GM19023 (cell line): Measurements from ENCODE around the gene RPS6KC1.
A peak's percentile ranks its signal among the peaks of the same experiment; 100 is the strongest.
"Not testable (repeated sequence)": the region's sequence is repeated elsewhere in the genome, so short reads cannot be mapped to it uniquely, and the experiment has no call there.

ENCODE experiments used
- ATAC-seq: cut with Tn5 transposase; IDR thresholded peaks from one replicate; pipeline ENCODE4 v1.9.1; 2021; ENCODE audit warnings: mild to moderate bottlenecking, moderate library complexity; ENCODE audit not compliant: unreplicated experiment

RPS6KC1 gene, protein sequence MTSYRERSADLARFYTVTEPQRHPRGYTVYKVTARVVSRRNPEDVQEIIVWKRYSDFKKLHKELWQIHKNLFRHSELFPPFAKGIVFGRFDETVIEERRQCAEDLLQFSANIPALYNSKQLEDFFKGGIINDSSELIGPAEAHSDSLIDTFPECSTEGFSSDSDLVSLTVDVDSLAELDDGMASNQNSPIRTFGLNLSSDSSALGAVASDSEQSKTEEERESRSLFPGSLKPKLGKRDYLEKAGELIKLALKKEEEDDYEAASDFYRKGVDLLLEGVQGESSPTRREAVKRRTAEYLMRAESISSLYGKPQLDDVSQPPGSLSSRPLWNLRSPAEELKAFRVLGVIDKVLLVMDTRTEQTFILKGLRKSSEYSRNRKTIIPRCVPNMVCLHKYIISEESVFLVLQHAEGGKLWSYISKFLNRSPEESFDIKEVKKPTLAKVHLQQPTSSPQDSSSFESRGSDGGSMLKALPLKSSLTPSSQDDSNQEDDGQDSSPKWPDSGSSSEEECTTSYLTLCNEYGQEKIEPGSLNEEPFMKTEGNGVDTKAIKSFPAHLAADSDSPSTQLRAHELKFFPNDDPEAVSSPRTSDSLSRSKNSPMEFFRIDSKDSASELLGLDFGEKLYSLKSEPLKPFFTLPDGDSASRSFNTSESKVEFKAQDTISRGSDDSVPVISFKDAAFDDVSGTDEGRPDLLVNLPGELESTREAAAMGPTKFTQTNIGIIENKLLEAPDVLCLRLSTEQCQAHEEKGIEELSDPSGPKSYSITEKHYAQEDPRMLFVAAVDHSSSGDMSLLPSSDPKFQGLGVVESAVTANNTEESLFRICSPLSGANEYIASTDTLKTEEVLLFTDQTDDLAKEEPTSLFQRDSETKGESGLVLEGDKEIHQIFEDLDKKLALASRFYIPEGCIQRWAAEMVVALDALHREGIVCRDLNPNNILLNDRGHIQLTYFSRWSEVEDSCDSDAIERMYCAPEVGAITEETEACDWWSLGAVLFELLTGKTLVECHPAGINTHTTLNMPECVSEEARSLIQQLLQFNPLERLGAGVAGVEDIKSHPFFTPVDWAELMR

DNA sequence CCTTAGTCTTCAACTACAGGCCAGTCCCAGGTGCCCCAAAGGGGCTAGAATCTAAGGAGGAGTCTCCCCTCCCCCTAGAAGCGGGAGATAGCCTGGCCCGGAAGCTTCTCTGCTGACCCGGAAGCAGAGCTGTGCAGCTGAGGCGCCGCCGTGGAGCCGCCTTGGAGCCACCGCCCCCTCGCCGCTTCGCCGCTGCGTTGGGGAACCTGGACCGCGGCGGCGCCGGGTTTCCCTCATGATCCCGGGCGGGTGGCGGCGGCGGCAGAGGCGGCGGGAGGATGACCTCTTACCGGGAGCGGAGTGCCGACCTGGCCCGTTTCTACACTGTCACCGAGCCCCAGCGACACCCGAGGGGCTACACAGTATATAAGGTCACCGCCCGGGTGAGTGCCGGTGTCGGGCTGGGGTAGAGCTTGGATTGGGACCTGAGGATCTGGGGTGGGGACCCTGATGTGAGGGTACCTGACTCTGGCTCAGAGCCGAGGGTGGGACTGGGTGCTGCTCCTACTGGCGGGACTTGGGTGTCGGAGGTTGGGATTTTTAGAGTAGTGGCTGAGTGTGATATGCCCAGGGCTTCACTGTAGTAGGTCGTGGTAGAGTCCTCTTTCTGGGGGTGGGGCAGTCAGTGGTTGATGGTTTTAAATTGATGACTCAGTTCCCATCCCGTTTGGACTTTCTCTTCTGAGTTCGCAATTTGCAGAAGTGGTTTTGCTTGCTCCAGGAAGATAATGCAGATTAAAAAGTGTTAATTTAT lies at the start of gene RPS6KC1:
Gene RPS6KC1 (plus strand): TSS at position 115 of the 754 bp plus-strand sequence. CDS start 164 bp downstream, at position 279.
- ATAC-seq, result peak; percentile 99

DNA sequence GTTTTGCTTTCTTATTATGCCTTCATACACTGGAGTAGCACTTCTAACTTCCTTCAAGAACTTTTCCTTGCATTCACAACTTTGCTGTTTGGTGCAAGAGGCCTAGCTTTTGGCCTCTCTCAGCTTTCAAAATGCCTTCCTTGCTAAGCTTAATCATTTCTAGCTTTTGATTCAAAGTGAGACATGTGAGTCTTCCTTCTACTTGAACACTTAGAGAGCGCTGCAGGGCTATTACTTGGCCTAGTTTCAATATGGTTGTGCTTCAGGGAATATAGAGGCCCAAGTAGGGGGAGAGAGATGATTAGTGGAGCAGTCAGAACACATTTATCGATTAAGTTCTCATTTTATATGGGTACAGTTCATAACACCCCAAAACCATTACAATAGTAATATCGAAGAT lies 47.8 kb upstream of the RPS6KC1 start:
- no peak for ATAC-seq

DNA sequence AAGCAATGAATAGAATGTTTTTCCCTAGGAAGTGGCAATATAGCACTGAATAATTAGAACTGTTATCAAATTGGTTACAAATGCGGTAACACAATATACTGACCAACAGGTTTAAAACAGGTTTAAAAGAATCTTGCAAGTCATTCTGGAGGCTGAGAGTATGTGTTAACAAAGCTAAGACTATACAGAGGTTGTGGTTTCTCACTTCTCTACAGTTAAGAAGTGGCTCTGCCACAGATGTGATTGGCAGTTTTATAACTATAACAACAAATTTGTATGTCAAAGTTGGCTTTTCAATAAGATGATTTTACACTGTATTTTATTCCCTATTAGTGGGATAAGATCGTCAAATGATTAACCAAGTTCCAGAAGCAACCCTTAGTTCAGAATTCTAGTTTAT lies 42.5 kb upstream of the RPS6KC1 start:
- peak; percentile 67 for ATAC-seq

DNA sequence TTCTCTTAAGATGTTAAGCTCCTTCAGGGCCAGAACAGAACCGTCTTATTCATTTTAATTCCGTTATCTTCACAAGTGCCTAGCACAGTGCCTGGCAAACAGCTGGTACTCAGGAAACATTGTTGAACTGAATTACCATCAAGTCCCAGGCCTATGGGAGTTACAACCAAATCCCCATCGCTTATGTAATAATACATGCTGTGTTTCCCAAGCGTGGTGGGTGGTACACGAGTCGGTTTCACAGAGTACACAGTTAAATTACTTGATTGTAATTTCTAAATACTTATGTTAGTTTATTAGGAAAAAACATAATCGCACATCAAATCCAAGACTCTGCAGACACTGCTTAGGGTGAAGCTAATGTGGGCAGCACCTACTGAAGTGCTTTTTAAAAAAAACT lies 36.4 kb upstream of the RPS6KC1 start:
- ATAC-seq, result no peak

DNA sequence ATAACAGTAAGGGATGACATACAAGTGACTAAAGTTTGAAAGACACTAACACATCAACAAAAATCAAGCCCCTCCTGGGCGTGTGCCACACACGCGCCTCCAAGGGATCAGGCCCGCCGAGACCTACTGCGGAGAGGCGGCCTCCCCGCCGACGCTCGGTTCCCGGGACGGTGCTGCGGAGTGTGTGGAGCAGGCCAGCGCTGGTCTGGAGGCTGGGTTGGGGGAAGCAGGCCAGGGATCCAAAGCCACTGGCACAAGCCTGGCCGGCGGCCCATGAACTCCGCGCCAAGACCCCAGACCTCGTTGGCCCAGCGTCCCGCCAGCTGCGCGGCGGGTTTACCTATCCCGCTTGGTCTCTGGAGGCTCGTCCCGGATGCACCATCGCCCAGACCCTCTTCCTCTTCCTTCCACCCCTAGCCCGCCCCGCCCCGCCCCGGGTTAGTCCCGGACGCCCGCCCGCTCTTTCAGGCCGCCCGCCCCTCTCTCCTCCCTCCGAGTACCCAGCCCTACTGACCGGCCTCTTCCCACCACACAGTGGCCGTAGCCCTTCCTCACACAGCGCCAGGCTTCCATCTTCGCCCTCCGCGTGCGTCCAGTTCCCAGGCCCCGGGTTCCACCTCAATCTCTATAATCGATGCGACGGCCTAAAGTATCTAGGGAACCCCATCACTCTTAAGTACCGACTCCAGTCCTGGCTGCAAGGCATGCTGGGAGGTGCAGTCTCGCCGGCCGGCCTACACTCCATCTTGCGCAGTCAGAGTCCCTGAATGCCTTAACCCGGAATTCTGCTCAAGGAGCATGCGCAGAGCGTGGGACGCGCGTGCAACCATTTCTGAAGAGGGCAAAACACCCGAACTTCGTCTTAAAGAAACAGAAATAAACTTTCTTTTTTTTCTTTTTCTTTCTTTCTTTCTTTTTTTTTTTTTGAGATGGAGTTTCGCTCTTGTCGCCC lies 35.7 kb upstream of the RPS6KC1 start, which contains the start of gene ANGEL2:
Gene ANGEL2 (minus strand): TSS at position 769 of the 952 bp plus-strand sequence. CDS start 196 bp downstream, at position 573.
- ATAC-seq, result peak; percentile 91

DNA sequence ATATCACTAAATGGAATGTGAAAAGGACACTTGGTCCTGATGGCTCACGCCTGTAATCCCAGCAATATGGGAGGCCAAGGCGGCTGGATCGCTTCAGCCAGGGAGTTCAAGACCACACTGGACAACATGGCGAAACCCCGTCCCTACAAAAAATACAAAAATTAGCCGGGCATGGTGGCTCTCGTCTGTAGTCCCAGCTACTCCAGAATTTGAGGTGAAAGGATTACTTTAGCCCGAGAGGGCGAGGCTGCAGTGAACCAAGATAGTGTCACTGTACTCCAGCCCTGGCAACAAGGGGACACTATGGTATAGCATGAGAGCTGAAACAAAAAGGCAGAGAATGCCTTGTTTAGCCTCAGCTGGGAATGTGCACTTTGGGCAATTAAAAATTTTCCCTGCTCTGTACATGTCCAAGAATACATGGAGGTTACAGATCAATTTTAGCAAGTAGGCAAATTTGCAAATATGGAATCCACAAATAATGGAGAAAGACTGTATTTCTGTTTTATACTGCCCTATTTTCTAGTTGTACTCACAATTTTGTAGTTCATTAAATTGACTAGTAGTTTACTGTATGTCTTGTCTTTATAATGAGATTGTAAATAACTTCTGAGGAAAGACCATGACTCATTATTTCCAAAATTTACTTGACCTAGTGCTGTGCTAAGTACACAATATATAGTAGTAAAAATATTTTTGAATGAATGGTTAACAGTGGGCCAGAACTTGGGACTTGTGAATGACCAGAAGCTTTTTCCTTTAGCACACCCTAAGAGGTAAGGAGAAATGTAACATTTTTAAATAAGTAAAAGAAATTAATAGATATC lies 33.4 kb upstream of the RPS6KC1 start:
- ATAC-seq, result no peak

DNA sequence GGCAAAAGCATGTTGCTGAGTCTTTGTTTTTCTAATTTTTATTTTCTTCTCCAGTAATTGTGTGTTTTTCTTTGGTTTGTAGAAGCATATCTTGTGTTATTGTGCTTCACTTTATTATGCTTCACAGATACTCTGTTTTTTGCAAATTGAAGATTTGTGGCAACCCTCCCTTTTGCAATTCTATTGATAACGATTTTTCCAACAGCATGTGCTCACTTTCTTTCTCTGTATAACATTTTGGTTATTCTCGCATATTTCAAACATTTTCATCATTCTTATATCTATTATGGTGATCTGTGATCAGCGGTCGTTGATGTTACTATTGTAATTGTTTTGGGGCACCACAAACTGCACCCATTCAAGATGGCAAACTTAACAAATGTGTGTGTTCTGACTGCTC lies 31.6 kb upstream of the RPS6KC1 start:
- no peak for ATAC-seq

DNA sequence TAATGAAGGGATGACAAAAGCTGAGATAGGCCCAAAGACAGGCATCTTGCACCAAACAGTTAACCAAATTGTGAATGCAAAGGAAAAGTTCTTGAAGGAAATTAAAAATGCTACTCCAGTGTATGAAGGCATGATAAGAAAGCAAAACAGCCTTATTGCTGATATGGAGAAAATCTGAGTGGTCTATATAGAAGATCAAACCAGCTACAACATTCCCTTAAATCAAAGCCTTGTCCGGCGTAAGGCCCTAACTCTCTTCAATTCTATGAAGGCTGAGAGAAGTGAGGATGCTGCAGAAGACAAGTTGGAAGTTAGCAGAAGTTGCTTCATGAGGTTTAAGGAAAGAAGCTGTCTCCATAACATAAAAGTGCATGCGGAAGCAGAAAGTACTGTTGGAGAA lies 31.0 kb upstream of the RPS6KC1 start:
- no peak for ATAC-seq

DNA sequence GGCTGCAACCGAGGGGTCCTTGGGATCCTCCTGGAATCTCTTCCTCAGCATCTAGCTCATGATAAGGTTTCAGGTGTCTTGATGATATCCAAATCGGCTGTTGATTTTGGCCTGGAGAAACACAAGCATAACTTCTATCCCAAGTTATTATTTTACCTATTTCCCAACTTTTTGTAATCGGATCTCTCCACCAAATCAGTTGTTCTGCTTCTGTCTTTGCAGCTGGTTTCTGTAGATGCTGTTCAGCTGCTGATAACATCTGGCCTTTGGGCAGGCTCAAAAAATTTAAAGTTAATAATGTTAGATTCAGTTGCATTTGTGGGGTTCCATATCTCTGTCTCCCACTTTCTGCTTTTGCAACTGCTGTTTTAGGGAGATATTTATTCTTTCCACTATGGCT lies 24.0 kb upstream of the RPS6KC1 start:
- ATAC-seq, result not testable (repeated sequence)

DNA sequence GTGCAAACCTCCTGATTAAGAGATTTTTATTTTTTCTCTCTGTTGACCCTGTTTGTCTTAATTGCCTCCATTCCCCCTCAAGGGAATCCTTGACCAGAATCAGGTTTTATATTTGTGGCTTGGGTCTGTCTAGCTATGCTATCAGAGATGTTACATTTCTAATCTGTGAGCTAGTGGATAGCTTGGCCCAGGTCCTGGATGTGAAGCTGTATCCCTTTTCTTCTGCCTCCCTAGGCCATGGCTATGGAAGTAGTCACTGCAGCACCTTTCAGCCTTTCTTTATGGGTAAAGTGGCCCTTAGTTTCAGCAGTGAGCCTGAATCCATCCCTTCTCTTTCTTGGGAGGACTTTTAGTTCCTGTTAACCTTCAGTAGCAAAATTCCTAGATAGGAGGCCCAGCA lies 18.4 kb upstream of the RPS6KC1 start:
- no peak for ATAC-seq

DNA sequence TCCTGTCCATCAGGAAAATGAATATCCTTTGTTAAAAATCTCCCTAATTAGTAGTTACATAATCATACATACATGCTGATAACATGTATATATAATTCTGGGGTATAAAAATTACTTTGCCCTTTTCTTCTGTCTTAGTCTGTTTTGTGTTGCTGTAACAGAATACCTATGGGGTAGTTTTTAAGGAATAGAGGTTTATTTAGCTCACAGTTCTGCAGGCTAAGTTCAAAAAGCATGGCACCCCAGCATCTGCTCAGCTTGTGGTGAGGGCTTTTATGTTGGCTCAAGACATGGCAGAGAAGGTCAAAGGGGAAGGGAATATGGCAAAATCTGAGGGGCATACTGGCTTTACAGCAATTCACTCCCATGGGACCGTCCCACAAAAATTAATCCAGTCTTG lies 16.3 kb upstream of the RPS6KC1 start:
- no peak for ATAC-seq

DNA sequence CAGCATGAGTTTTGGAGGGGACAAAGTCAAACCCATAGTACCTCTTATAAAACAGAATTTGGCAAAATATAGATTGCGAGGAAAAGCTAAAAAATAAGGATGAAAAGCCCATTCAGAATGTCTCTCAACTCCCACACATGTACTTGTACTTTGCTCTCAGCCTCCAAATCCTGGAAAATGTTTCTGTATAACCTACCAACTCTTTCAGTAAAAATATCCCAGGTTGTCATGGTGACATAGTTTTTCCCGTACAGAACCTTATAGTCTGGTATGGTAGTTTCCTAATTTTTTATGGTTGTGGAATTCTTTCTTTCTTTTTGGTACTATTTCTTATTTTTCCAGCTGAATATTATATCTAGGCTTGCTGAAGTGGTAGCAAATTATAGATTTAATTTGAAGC lies 15.5 kb upstream of the RPS6KC1 start:
- no peak for ATAC-seq

DNA sequence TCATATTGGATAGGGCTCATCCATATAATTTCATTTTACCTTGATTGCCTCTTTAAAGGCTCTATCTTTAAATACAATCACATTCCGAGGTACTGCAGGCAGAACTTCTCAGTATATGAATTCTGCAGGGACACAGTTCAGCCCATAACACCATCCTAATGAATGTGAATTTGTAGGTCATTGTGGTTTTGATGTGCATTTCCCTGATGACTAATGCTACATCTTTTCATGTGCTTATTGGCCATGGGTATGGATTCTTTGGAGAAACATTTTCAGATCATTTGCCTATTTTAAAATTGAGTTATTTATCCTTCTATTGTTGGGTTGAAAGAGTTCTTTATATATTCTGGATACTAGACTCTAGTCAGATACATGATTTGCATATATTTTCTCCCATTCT lies 9.6 kb upstream of the RPS6KC1 start:
- ATAC-seq, result no peak

DNA sequence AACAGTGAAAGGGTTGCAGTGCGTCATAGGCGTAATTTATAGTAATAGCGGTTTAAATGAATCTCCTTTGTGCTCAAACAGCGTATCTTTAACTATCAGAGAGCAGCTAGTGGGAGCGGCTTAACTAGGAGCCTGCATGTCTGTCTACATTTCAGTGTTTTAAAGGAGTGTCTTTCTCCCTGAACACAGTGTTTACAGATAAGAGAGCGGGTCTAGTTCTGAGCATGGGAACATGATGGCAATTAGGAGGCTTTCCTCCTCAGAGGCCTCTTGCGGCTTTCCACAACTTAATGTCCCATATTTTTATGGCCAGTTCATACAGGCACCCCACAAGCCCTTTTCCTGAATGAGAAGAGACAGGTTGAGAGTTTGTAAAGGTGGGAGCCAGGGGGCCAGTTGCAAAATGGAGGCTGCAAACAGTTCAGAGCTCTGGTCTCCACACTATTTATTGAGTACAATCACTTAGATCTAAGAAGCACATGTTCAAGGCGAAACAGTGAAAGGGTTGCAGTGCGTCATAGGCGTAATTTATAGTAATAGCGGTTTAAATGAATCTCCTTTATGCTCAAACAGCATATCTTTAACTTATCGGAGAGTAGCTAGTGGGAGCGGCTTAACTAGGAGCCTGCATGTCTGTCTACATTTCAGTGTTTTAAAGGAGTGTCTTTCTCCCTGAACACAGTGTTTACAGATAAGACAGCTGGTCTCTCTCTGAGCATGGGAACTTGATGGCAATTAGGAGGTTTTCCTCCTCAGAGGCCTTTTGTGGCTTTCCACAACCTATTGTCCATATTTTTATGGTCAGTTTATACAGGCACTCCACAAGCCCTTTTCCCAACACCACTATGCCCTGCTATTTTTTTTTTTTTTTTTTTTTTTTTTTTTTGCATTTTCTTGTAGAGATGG lies 5.5 kb upstream of the RPS6KC1 start:
- not testable (repeated sequence) for ATAC-seq

DNA sequence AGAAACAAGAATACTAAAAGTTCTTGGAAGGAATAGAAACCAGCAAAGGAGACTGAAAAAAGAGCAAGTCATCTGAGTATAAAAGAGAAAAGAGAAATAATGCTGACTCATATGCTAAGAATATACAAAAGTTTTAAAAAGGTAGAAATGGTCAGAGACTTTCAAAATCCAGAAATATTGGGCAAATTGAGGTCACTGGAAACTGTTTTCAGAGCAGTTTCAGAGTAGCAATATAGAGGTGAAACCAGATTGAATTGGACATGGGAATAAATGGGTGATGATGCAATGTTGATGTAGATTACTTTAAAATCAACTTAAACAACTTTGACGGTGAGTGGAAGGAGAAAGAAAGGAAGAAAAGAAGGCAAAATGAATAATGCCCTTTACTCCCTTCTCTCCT lies 1.8 kb upstream of the RPS6KC1 start:
- ATAC-seq, result no peak

DNA sequence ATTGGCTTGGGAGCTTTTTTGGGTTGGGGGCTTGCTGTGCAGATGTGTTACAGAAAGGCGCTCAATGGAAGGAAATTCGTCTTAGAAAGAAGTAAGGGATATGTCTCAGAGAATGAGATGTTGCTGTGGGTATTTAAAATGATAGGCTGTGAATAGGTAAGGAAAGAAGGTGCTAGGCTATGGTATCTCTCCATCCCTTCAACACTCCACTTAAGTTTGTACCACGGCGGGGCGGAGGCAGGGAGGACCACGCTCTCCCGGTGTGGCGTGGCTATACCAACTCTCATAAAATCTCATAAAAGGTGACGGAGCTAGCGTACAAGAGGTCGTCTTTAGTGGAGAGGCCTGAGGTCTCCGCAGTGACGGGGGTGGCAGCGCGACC lies 305 bp upstream of the RPS6KC1 start:
- peak; percentile 34 for ATAC-seq

DNA sequence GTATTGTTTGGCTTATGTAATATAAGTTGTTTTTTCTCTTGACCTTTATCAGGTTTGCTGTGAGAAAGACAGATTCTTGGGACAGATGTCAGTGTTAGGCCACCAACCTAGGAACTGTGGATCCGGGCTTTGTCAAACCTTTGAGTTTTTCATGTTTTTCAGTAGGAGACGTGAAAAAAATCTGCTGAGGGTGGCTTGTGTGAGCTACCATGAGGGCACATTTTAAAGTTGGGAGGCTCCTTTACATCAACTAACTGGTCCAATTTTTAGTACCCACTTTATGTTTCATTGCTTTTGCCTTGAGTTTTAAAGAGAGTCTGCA lies 801 bp downstream of the RPS6KC1 start:
- no peak for ATAC-seq

DNA sequence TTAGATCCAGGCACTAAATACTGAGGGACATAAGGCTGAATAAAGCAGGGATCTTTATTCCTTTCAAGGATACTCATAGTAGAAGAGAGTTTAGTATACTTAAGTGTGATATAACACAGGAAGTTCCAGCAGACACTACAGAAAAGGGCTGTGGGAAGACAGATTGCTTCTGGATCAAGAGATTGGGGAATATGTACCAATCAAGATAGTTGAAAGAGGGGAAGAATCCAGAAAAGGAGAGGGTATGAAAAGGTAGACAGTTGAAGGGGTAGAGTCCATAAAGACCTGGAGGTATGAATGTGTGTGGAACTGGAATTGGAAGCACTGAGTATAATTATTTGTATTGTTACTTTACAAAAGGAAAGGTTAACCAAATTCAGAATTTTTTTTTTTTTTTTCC lies 2.4 kb downstream of the RPS6KC1 start:
- ATAC-seq, result no peak
